ENCODE results near the gene ADAM23. TPM values are rescaled to one million over a fixed set of nuclear protein-coding genes. Genes with fewer than 3 reads are reported as not detected.
A peak's percentile ranks its signal among the peaks of the same experiment; 100 is the strongest.
"Not testable (repeated sequence)": the region's sequence is repeated elsewhere in the genome, so short reads cannot be mapped to it uniquely, and the experiment has no call there.

ADAM23 gene
- total RNA-seq: 10 to 100 TPM; 34.9 to 56.0 (median 42.2) TPM
- 17.0 TPM for polyA plus RNA-seq
- long read RNA-seq, donor 1, full-length matches to known transcripts: 64 of 94 reads
- long read RNA-seq, donor 1, partial matches to known transcripts: 13 of 94 reads
- long read RNA-seq, donor 1, other reads (novel, unspliced or antisense): 17 of 94 reads
- long read RNA-seq, donor 2, full-length matches to known transcripts: 29 of 43 reads
- long read RNA-seq, donor 2, partial matches to known transcripts: 8 of 43 reads
- long read RNA-seq, donor 2, other reads (novel, unspliced or antisense): 6 of 43 reads
- long read RNA-seq, donor 3, full-length matches to known transcripts: 8 of 37 reads
- long read RNA-seq, donor 3, partial matches to known transcripts: 12 of 37 reads
- long read RNA-seq, donor 3, other reads (novel, unspliced or antisense): 17 of 37 reads
- long read RNA-seq, donor 4, full-length matches to known transcripts: 48 of 63 reads
- long read RNA-seq, donor 4, partial matches to known transcripts: 10 of 63 reads
- long read RNA-seq, donor 4, other reads (novel, unspliced or antisense): 5 of 63 reads

DNA sequence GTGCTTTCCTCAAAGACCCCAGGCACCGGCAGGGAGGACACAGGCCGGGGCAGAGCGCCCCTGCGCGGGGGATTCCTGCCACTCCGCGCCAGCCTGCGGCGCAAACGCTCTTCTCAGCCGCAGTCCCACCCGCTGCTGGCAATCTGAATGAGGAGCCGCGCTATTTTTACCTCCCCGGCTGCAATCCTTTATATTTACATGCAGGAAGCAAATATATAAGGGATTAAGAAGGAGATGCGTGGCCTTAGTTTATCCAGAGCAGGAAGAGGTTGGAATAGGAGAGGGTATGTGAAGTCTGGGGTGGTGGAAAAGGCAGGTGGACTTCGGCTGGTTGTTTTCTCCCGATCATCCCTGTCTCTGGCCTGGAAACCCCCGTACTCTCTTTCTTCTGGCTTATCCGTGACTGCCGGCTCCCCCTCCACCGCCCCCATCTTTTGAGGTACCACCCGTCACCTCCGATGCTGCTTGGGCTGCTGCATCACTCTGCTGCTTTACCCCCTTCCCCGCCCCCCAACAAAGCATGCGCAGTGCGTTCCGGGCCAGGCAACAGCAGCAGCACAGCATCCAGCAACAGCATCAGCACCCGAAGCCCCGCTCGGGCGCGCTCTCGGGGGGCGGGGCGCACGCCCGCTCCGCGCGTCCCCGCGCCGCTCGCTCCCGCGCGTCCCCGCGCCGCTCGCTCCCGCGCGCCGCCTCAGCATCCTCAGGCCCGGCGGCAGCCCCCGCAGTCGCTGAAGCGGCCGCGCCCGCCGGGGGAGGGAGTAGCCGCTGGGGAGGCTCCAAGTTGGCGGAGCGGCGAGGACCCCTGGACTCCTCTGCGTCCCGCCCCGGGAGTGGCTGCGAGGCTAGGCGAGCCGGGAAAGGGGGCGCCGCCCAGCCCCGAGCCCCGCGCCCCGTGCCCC is at the start of gene ADAM23:
ADAM23 (plus strand) TSS at position 700 of the 902 bp plus-strand sequence. CDS start 335 bp downstream, outside the sequence.
- ATAC-seq (peak; percentile 83 to 85), DNase-seq (peak; percentile 58 to 82 (median 79))
- under 1% methylated on average over 81 of the region's 81 CpGs for WGBS
- intact Hi-C loops (cut with DNase I): loop anchor here in 1 of 4 donors (10.0 kb wide), 1 partner anchor 112 kb away; no protein-coding TSS in a partner anchor
- peaks cover 4% of the 10 kb centered on the region for H3K27me3 ChIP-seq (ENCODE audit: control insufficient read depth, insufficient read depth)
- H3K4me1 ChIP-seq (ENCODE audit: control insufficient read depth, insufficient read depth, low read length): no peaks in the 10 kb centered on the region
- H3K4me3 ChIP-seq (ENCODE audit: low read length): peak within 1 kb of the TSS; percentile 76
- H3K27ac ChIP-seq (ENCODE audit: low read length): peak within 1 kb of the TSS; percentile 19
- H3K9me3 ChIP-seq (ENCODE audit: control insufficient read depth, low read length): no peaks in the 10 kb centered on the region

DNA sequence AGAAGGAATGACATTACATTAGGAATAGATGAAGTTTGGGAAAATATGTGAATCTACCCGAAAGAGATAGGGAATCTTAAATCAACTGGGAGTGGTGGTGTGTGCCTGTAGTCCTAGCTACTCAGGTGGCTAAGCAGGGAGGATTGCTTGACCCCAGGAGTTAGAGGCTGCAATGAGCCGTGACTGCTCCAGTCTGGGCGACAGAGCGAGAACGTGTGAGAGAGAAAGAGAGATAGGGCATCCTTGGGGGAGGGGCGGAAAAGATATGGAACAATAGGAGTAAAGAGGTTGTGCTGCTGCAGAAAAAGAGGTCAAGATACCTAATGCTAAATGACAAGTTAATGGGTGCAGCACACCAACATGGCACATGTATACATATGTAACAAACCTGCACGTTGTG is 47.1 kb upstream of the ADAM23 start:
- intact Hi-C loops (cut with DNase I): loop anchor here in 2 of 4 donors (10.0 kb wide), 1 partner anchor 159 kb away; no protein-coding TSS in a partner anchor
- Histone ChIP-seq H3K9me3 (ENCODE audit: control insufficient read depth, low read length) (no peaks in the 10 kb centered on the region), H3K4me1 (ENCODE audit: control insufficient read depth, insufficient read depth, low read length) (peaks cover 1% of the 10 kb centered on the region), H3K27ac (ENCODE audit: low read length) (no peak overlapping the region), H3K4me3 (ENCODE audit: low read length) (no peak overlapping the region), H3K27me3 (ENCODE audit: control insufficient read depth, insufficient read depth) (no peaks in the 10 kb centered on the region)
- DNase-seq (no peak), ATAC-seq (no peak)
- 36% methylated on average over 7 of the region's 7 CpGs for WGBS

- 85% methylated on average over 6 of the region's 6 CpGs for WGBS
- H3K4me3 ChIP-seq (ENCODE audit: low read length); H3K27ac ChIP-seq (ENCODE audit: low read length); H3K27me3 ChIP-seq (ENCODE audit: control insufficient read depth, insufficient read depth); intact Hi-C loops (cut with DNase I); DNase-seq; ATAC-seq; H3K4me1 ChIP-seq (ENCODE audit: control insufficient read depth, insufficient read depth, low read length); H3K9me3 ChIP-seq (ENCODE audit: control insufficient read depth, low read length): not testable (repeated sequence)
Measured at GRCh38 chr2:206402956-206403569, 40.3 kb upstream of the ADAM23 start.

GRCh38 chr2:206408323-206409320 is 34.7 kb upstream of the ADAM23 start:
- H3K27ac ChIP-seq (ENCODE audit: low read length): no peak overlapping the region
- no peaks in the 10 kb centered on the region for H3K4me1 ChIP-seq (ENCODE audit: control insufficient read depth, insufficient read depth, low read length)
- ATAC-seq (no peak), DNase-seq (no peak)
- intact Hi-C loops (cut with DNase I): no loop called here
- no peaks in the 10 kb centered on the region for H3K9me3 ChIP-seq (ENCODE audit: control insufficient read depth, low read length)
- no peak overlapping the region for H3K4me3 ChIP-seq (ENCODE audit: low read length)
- WGBS: 84% methylated on average over 11 of the region's 11 CpGs
- H3K27me3 ChIP-seq (ENCODE audit: control insufficient read depth, insufficient read depth): no peaks in the 10 kb centered on the region

- no peak overlapping the region for H3K4me3 ChIP-seq (ENCODE audit: low read length)
- H3K27me3 ChIP-seq (ENCODE audit: control insufficient read depth, insufficient read depth): no peaks in the 10 kb centered on the region
- no peak overlapping the region for H3K27ac ChIP-seq (ENCODE audit: low read length)
- WGBS: 93% methylated on average over 26 of the region's 26 CpGs
- intact Hi-C loops (cut with DNase I): no loop called here
- ATAC-seq (no peak), DNase-seq (no peak)
- no peaks in the 10 kb centered on the region for H3K9me3 ChIP-seq (ENCODE audit: control insufficient read depth, low read length)
- no peaks in the 10 kb centered on the region for H3K4me1 ChIP-seq (ENCODE audit: control insufficient read depth, insufficient read depth, low read length)
Measured at GRCh38 chr2:206410714-206411113, 32.6 kb upstream of the ADAM23 start.

DNA sequence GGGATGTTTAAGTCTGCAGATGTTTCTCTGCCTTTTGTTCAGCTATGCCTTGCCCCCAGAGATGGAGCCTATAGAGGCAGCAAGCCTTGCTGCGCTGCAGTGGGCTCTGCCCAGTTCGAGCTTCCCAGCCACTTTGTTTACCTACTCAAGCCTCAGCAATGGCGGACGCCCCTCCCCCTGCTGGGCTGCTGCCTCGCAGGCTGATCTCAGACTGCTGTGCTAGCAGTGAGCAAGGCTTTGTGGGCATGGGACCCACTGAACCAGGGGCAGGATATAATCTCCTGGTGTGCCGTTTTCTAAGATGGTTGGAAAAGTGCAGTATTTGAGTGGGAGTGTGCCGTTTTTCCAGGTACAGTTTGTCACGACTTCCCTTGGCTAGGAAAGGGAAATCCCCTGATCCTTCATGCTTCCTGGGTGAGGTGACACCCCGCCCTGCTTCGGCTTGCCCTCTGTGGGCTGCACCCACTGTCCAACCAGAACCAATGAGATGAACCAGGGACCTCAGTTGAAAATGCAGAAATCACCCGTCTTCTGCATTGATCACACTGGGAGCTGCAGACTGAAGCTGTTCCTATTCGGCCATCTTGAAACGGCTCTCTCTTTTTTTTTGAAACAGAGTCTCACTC is 27.6 kb upstream of the ADAM23 start:
- 86% methylated on average over 13 of the region's 13 CpGs for WGBS
- H3K4me1 ChIP-seq (ENCODE audit: control insufficient read depth, insufficient read depth, low read length): no peaks in the 10 kb centered on the region

DNA sequence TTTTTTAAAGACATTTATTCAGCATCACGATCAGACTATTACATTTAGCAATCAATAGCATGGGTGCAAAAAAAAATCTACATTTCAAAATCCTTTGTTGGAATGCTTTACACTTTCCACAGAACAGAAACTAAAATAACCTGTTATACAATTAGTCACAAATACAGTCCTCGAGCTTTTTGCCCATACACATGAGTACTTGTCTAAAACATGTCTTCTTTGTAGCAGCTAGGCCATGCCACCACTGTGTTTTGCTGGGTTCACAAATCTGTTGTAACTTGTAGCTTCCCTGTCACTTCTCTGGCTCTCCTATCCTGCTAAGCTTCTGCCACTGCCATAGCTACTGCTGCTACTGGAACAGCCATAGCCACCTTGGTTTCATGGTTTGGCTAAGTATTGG is 24.4 kb upstream of the ADAM23 start:
- 80% methylated on average over 2 of the region's 2 CpGs for WGBS
- intact Hi-C loops (cut with DNase I): no loop called here
- Histone ChIP-seq H3K4me3 (ENCODE audit: low read length) (no peak overlapping the region), H3K4me1 (ENCODE audit: control insufficient read depth, insufficient read depth, low read length) (no peaks in the 10 kb centered on the region), H3K27ac (ENCODE audit: low read length) (no peak overlapping the region), H3K27me3 (ENCODE audit: control insufficient read depth, insufficient read depth) (no peaks in the 10 kb centered on the region), H3K9me3 (ENCODE audit: control insufficient read depth, low read length) (no peaks in the 10 kb centered on the region)
- DNase-seq: no peak
- no peak for ATAC-seq

More for the DNA sequence above, 27.6 kb upstream of the ADAM23 start:
- no peaks in the 10 kb centered on the region for H3K27me3 ChIP-seq (ENCODE audit: control insufficient read depth, insufficient read depth)
- no peak overlapping the region for H3K4me3 ChIP-seq (ENCODE audit: low read length)
- ATAC-seq (no peak), DNase-seq (no peak)
- no peaks in the 10 kb centered on the region for H3K9me3 ChIP-seq (ENCODE audit: control insufficient read depth, low read length)
- no peak overlapping the region for H3K27ac ChIP-seq (ENCODE audit: low read length)
- intact Hi-C loops (cut with DNase I): no loop called here

DNA sequence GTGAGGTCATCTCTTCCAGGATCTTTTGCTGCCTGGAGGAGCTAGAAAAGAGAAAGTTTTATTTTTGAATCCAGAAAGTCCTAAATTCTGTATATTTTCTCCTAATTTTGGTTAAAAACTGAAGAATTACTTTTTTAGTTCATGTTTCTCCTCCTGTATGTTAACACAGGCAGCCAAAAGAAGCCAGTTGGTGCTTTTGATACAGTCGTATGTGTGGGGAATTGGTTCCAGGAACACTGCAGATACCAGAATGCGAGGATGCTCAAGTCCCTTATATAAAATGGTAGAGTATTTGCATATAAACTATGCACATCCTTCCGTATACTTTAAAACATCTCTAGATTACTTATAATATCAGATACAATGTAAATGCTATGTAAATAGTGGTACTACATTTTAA is 22.6 kb upstream of the ADAM23 start:
- no peaks in the 10 kb centered on the region for H3K9me3 ChIP-seq (ENCODE audit: control insufficient read depth, low read length)
- intact Hi-C loops (cut with DNase I): no loop called here
- H3K4me1 ChIP-seq (ENCODE audit: control insufficient read depth, insufficient read depth, low read length): no peaks in the 10 kb centered on the region
- ATAC-seq (no peak), DNase-seq (no peak)
- H3K4me3 ChIP-seq (ENCODE audit: low read length): no peak overlapping the region
- no peaks in the 10 kb centered on the region for H3K27me3 ChIP-seq (ENCODE audit: control insufficient read depth, insufficient read depth)
- H3K27ac ChIP-seq (ENCODE audit: low read length): no peak overlapping the region
- WGBS: 88% methylated on average over 3 of the region's 3 CpGs

GRCh38 chr2:206422493-206422892 is 20.8 kb upstream of the ADAM23 start:
- no peaks in the 10 kb centered on the region for H3K27me3 ChIP-seq (ENCODE audit: control insufficient read depth, insufficient read depth)
- no peak overlapping the region for H3K4me3 ChIP-seq (ENCODE audit: low read length)
- DNase-seq (no peak), ATAC-seq (no peak)
- no peaks in the 10 kb centered on the region for H3K9me3 ChIP-seq (ENCODE audit: control insufficient read depth, low read length)
- intact Hi-C loops (cut with DNase I): no loop called here
- no peak overlapping the region for H3K27ac ChIP-seq (ENCODE audit: low read length)
- no peaks in the 10 kb centered on the region for H3K4me1 ChIP-seq (ENCODE audit: control insufficient read depth, insufficient read depth, low read length)
